Ovary (tissue), 3 donors: ENCODE data around the gene PAGR1.

Experiments used
- CTCF ChIP-seq, 3 donors: fragments of 450-650 bp in 2 of 3; fragments of 200-600 bp in 1 of 3; IDR thresholded peaks; one replicate each; pipeline versions ENCODE4 v1.5.1 to v1.8.0; 2016 to 2022; ENCODE audit warnings: antibody characterized with exemption in 3 of 3, mild to moderate bottlenecking in 1 of 3
- EP300 ChIP-seq: sonication (generic); formaldehyde crosslinking; IDR thresholded peaks from one replicate; pipeline ENCODE4 v1.6.1; 2017; ENCODE audit warnings: antibody characterized with exemption
- POLR2A ChIP-seq: fragments of 450-650 bp; IDR thresholded peaks from one replicate; pipeline ENCODE4 v1.6.1; 2017; ENCODE audit warnings: antibody characterized with exemption, mild to moderate bottlenecking, moderate library complexity
- donor health status: DM: no; HTN: no; CAD: no.

DNA sequence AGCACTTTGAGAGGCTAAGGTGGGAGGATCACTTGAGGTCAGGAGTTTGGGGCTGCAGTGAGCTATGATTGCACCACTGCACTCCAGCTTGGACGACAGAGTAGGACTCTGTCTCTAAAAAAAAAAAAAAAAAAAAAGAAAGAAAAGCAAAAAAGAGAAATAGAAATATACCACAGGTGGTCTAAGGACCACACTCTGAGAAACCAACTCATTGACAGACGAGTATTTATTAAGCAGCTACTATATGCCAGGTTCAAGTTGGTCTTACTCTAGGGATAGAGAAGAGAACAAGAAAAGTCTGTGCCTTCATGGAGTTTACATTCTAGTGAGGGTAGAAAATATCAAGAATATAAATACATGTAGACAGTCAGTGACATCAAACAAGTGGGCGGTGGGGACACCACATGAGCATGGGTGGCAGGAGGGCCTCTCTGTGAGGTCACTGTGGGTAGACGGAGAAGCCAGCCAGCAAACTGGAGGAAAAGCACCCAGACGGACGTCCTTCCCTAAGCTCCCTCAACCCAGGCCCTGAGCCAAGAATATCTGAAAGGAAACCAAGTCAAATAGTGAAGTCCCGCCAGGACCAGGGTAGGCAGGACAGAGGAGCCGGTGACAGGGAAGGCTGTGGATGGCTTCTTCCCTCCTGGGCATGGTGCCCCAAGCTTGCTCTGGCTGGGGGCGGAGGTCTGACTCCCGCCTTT lies 42.3 kb downstream of the PAGR1 start:
- TF ChIP-seq CTCF (IDR thresholded peaks at IDR 0.05) (no peak), EP300 (no peak), POLR2A (no peak)
